Vagina (tissue), 2 donors: ENCODE data around the gene CCDC12. TPM values are rescaled to one million over a fixed set of nuclear protein-coding genes. Genes with fewer than 3 reads are reported as not detected.

ENCODE experiments used
- DNase-seq, 2 donors: peaks; one replicate each; pipeline ENCODE4 v3.0.0-alpha.2; 2017; ENCODE audit errors: extremely low spot score in 2 of 2
- H3K27ac ChIP-seq: fragments of 200-600 bp; sonication (generic); one replicate; pipeline ENCODE4 v1.5.1; 2019
- H3K27me3 ChIP-seq: fragments of 200-600 bp; sonication (generic); one replicate; pipeline ENCODE4 v1.5.1; 2019
- H3K36me3 ChIP-seq, 2 donors: fragments of 200-600 bp; sonication (generic); one replicate each; pipeline ENCODE4 v1.5.1; 2017 to 2019
- H3K4me1 ChIP-seq: fragments of 200-600 bp; sonication (generic); one replicate; pipeline ENCODE4 v1.5.1; 2019
- H3K4me3 ChIP-seq, 2 donors: fragments of 200-600 bp; sonication (generic); 1 replicate in 1 of 2; 2 replicates in 1 of 2; pipeline ENCODE4 v1.5.1; 2016 to 2019
- H3K9me3 ChIP-seq: fragments of 200-600 bp; sonication (generic); one replicate; pipeline ENCODE4 v1.5.1; 2019
- POLR2A ChIP-seq, 2 donors: fragments of 450-650 bp; IDR thresholded peaks; one replicate each; pipeline ENCODE4 v1.6.1; 2017; ENCODE audit warnings: antibody characterized with exemption in 2 of 2, mild to moderate bottlenecking in 2 of 2, moderate library complexity in 2 of 2
- POLR2AphosphoS5 ChIP-seq, 2 donors: sonication (generic); formaldehyde crosslinking; IDR thresholded peaks; one replicate each; pipeline ENCODE4 v1.9.0; 2017; ENCODE audit warnings: antibody characterized with exemption in 2 of 2, mild to moderate bottlenecking in 2 of 2, low read depth in 1 of 2; ENCODE audit not compliant: insufficient read depth in 1 of 2
- intact Hi-C: fragments of 100-400 bp; cut with DNase I; formaldehyde crosslinking; loops from one replicate; pipeline ENCODE4 v1.15.1; 2023
- total RNA-seq: library from RNA; depleted of rRNA; stranded (reverse); fragments of >200 nt; gene quantifications from one replicate; pipeline ENCODE4 v1.2.3, GENCODE V29; 2016
- TF ChIP-seq, protein P1 (sequence below), 3 experiments: fragments of 450-650 bp in 2 of 3; fragments of 200-600 bp in 1 of 3; sonication (generic) in 1 of 3; IDR thresholded peaks; one replicate each; pipeline ENCODE4 v1.5.1; 2017 to 2019; ENCODE audit warnings: antibody characterized with exemption in 3 of 3, mild to moderate bottlenecking in 2 of 3, moderate library complexity in 2 of 3

CCDC12 gene
- total RNA-seq, 1 donor from 2014 or later = 55.5 TPM

DNA sequence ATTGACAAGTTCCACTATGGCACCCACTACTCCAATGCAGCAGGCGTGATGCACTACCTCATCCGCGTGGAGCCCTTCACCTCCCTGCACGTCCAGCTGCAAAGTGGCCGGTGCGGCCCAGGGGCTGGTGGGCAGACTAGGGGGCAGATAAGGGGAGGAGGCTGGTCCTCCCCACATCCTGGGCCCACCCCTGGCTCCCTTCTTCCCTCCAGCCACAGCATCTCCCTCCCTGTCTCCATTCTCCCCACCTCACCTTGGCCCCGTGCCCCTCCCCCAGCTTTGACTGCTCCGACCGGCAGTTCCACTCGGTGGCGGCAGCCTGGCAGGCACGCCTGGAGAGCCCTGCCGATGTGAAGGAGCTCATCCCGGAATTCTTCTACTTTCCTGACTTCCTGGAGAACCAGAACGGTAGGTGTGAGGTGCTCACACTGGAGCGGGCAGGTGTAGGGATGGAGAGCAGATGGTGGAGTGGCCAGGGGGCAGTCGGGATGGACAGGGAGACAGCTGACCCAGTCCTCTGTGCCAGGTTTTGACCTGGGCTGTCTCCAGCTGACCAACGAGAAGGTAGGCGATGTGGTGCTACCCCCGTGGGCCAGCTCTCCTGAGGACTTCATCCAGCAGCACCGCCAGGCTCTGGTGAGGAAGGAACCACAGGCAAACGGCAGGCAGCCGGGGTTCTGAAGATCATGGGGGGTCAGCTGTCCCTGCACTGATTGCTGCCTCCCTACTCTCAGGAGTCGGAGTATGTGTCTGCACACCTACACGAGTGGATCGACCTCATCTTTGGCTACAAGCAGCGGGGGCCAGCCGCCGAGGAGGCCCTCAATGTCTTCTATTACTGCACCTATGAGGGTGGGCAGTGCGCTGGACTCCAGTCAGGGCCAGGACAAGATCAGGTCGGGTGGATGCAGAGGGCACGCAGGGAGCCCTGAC is 28.9 kb upstream of the CCDC12 start:
- intact Hi-C loops = loop anchor here (10.0 kb wide), 1 partner anchor 81 kb away; no protein-coding TSS in a partner anchor
- H3K27me3 ChIP-seq = no peaks in the 10 kb centered on the region
- TF ChIP-seq, protein P1, sequence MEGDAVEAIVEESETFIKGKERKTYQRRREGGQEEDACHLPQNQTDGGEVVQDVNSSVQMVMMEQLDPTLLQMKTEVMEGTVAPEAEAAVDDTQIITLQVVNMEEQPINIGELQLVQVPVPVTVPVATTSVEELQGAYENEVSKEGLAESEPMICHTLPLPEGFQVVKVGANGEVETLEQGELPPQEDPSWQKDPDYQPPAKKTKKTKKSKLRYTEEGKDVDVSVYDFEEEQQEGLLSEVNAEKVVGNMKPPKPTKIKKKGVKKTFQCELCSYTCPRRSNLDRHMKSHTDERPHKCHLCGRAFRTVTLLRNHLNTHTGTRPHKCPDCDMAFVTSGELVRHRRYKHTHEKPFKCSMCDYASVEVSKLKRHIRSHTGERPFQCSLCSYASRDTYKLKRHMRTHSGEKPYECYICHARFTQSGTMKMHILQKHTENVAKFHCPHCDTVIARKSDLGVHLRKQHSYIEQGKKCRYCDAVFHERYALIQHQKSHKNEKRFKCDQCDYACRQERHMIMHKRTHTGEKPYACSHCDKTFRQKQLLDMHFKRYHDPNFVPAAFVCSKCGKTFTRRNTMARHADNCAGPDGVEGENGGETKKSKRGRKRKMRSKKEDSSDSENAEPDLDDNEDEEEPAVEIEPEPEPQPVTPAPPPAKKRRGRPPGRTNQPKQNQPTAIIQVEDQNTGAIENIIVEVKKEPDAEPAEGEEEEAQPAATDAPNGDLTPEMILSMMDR (IDR thresholded peaks at IDR 0.05) = no peak
- no peak for TF ChIP-seq POLR2AphosphoS5 (IDR thresholded peaks at IDR 0.05; ENCODE audit: insufficient read depth in 1 of 2, low read depth in 1 of 2)
- no peak for TF ChIP-seq POLR2A (IDR thresholded peaks at IDR 0.05)
- no peak for DNase-seq
- H3K4me3 ChIP-seq = no peak overlapping the region
- peaks cover 14% of the 10 kb centered on the region for H3K4me1 ChIP-seq
- no peaks in the 10 kb centered on the region for H3K9me3 ChIP-seq
- peaks cover 0 to 57% of the 10 kb centered on the region in 2 donors for H3K36me3 ChIP-seq
- H3K27ac ChIP-seq = no peak overlapping the region

DNA sequence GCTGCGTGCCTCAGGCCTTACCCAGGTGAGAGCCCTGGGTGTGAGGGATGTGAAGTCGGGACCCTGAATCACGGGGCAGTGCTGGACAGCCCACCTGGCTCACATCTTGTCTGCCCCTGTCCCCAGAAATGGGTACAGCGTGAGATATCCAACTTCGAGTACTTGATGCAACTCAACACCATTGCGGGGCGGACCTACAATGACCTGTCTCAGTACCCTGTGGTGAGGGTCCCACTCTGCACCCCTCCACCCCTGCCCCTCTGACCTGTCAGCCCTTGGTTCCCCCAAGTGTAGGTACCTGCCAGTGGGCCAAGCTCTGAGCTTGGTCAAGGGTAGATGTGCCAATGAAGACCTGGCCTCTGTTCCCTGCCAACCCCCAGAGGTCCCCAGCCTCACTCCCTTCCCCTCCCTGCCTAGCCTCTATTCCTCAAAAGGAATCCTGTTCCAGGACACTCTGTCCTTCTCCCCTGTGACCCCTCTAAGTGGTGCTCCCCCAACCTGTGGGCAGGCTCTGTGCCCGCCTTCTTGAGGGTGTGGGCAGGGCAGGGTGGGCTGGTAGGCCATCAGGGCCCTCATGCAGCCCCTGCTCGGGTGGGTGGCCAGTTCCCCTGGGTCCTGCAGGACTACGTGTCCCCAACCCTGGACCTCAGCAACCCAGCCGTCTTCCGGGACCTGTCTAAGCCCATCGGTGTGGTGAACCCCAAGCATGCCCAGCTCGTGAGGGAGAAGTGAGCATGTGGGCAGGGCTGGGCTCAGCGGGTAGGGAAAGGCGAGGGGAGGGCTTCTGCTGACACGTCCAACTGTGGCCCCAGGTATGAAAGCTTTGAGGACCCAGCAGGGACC is 28.0 kb upstream of the CCDC12 start:
- TF ChIP-seq POLR2A (IDR thresholded peaks at IDR 0.05) (no peak), POLR2AphosphoS5 (IDR thresholded peaks at IDR 0.05; ENCODE audit: insufficient read depth in 1 of 2, low read depth in 1 of 2) (no peak)
- TF ChIP-seq, protein P1 (IDR thresholded peaks at IDR 0.05) = no peak
- H3K27me3 ChIP-seq = no peaks in the 10 kb centered on the region
- H3K9me3 ChIP-seq = no peaks in the 10 kb centered on the region
- no peak overlapping the region for H3K4me3 ChIP-seq
- peaks cover 0 to 66% of the 10 kb centered on the region in 2 donors for H3K36me3 ChIP-seq
- H3K27ac ChIP-seq = no peak overlapping the region
- peaks cover 6% of the 10 kb centered on the region for H3K4me1 ChIP-seq
- intact Hi-C loops = loop anchor here (10.0 kb wide), 1 partner anchor 80 kb away; no protein-coding TSS in a partner anchor
- no peak for DNase-seq

DNA sequence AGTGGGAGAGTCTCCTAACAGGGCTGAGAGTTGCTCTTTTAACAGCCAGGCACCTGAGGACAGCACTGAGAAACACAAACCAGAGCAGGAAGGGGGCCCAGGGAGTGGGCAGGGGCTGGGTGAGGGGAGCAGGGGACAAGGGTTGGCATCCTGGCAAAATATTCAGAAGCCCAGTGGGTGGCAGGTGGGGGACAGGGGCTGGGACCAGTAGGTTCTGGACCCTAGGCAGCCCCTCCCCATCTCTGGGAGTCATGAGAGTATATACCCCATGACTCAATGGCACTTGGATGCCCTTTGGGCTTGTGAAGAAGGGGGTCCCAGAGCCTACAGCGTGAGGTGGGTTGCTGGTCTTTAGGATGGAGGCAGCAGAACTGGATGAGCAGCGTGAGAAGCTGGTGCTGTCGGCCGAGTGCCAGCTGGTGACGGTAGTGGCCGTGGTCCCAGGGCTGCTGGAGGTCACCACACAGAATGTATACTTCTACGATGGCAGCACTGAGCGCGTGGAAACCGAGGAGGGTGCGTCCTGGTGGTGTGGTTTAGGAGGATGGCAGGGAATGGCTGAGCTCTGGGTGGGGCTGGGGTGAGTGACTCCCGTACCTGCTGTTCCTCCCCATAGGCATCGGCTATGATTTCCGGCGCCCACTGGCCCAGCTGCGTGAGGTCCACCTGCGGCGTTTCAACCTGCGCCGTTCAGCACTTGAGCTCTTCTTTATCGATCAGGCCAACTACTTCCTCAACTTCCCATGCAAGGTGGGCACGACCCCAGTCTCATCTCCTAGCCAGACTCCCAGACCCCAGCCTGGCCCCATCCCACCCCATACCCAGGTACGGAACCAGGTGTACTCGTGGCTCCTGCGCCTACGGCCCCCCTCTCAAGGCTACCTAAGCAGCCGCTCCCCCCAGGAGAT is 27.2 kb upstream of the CCDC12 start:
- no peak for DNase-seq
- H3K4me3 ChIP-seq = no peak overlapping the region
- TF ChIP-seq POLR2AphosphoS5 (IDR thresholded peaks at IDR 0.05; ENCODE audit: insufficient read depth in 1 of 2, low read depth in 1 of 2) (no peak), POLR2A (IDR thresholded peaks at IDR 0.05) (no peak)
- TF ChIP-seq, protein P1 (IDR thresholded peaks at IDR 0.05) = no peak
- peaks cover 1% of the 10 kb centered on the region for H3K4me1 ChIP-seq
- no peaks in the 10 kb centered on the region for H3K9me3 ChIP-seq
- H3K36me3 ChIP-seq = peaks cover 0 to 74% of the 10 kb centered on the region in 2 donors
- H3K27me3 ChIP-seq = no peaks in the 10 kb centered on the region
- no peak overlapping the region for H3K27ac ChIP-seq
- intact Hi-C loops = loop anchor here (10.0 kb wide), 1 partner anchor 79 kb away; no protein-coding TSS in a partner anchor

DNA sequence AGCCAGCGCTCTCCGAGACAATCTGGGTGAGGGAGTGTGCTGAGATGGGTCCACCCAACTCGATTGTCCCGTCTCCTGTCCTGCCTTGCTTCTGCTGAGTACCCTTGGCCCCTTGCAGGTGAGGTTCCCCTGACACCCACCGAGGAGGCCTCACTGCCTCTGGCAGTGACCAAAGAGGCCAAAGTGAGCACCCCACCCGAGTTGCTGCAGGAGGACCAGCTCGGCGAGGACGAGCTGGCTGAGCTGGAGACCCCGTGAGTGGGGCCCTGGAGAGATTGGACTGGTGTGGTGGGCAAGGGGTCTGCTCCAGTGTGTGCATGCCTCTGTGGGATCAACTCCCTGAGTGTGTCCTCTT is 26.5 kb upstream of the CCDC12 start:
- H3K36me3 ChIP-seq = peaks cover 0 to 75% of the 10 kb centered on the region in 2 donors
- no peaks in the 10 kb centered on the region for H3K27me3 ChIP-seq
- no peaks in the 10 kb centered on the region for H3K4me1 ChIP-seq
- intact Hi-C loops = loop anchor here (10.0 kb wide), 1 partner anchor 78 kb away; no protein-coding TSS in a partner anchor
- no peak for DNase-seq
- no peaks in the 10 kb centered on the region for H3K9me3 ChIP-seq
- no peak for TF ChIP-seq POLR2A (IDR thresholded peaks at IDR 0.05)
- TF ChIP-seq, protein P1 (IDR thresholded peaks at IDR 0.05) = no peak
- TF ChIP-seq POLR2AphosphoS5 (IDR thresholded peaks at IDR 0.05; ENCODE audit: insufficient read depth in 1 of 2, low read depth in 1 of 2) = no peak
- H3K27ac ChIP-seq = no peak overlapping the region
- no peak overlapping the region for H3K4me3 ChIP-seq
